Measurements from ENCODE around the gene PRF1.

The PRF1 gene

GRCh38 chr10:70594161-70594560 lies 8.4 kb downstream of the PRF1 start:
- H3K4me2 ChIP-seq (ENCODE audit: low read length): no peak overlapping the region
- peaks cover 2% of the 10 kb centered on the region for H3K9me3 ChIP-seq (ENCODE audit: insufficient read depth, low read depth, low read length)
- no peak overlapping the region for H3K4me3 ChIP-seq (ENCODE audit: low read depth, low read length)
- H3K4ac ChIP-seq (ENCODE audit: low read depth, low read length): no peak overlapping the region
- no peak overlapping the region for H3K27ac ChIP-seq (ENCODE audit: low read depth, low read length)
- no peaks in the 10 kb centered on the region for H3K36me3 ChIP-seq (ENCODE audit: control insufficient read depth in 1 of 2, insufficient read depth in 2 of 2, low read length in 2 of 2)
- no peak for DNase-seq
- no peak overlapping the region for H4K12ac ChIP-seq (ENCODE audit: low read depth, low read length)
- no peak overlapping the region for H2AFZ ChIP-seq (ENCODE audit: insufficient read depth, low read length, poor library complexity)
- H2BK5ac ChIP-seq (ENCODE audit: low read depth, low read length, poor library complexity): no peak overlapping the region
- H3K4me1 ChIP-seq (ENCODE audit: control insufficient read depth in 1 of 2, insufficient read depth in 2 of 2, low read length in 2 of 2): no peaks in the 10 kb centered on the region
- H3K23ac ChIP-seq (ENCODE audit: low read length): no peak overlapping the region
- no peak overlapping the region for H3K9ac ChIP-seq (ENCODE audit: low read length)
- H3K14ac ChIP-seq (ENCODE audit: low read length): no peak overlapping the region
- H3K18ac ChIP-seq (ENCODE audit: low read length): no peak overlapping the region
- no CpG with 5 or more reads among the region's 3 CpGs for WGBS (ENCODE audit: extremely low coverage, insufficient coverage, insufficient read length)
- no peak overlapping the region for H4K91ac ChIP-seq (ENCODE audit: low read depth, low read length)
- H2BK12ac ChIP-seq (ENCODE audit: low read length): no peak overlapping the region
- no peak overlapping the region for H2AK5ac ChIP-seq (ENCODE audit: low read length)
- H4K8ac ChIP-seq (ENCODE audit: low read depth, low read length): no peak overlapping the region
- no peaks in the 10 kb centered on the region for H3K27me3 ChIP-seq (ENCODE audit: insufficient read depth, low read length)
- no peaks in the 10 kb centered on the region for H3K79me1 ChIP-seq (ENCODE audit: low read length)
- H3K79me2 ChIP-seq (ENCODE audit: control insufficient read depth, insufficient read depth, low read length, poor library complexity): no peaks in the 10 kb centered on the region
- no peak overlapping the region for H2BK120ac ChIP-seq (ENCODE audit: insufficient read depth, low read length, poor library complexity)

GRCh38 chr10:70593513-70593890 lies 9.0 kb downstream of the PRF1 start:
- Histone ChIP-seq H3K4me2 (ENCODE audit: low read length) (no peak overlapping the region), H4K8ac (ENCODE audit: low read depth, low read length) (no peak overlapping the region), H3K9ac (ENCODE audit: low read length) (no peak overlapping the region), H3K4me3 (ENCODE audit: low read depth, low read length) (no peak overlapping the region), H3K27ac (ENCODE audit: low read depth, low read length) (no peak overlapping the region), H3K36me3 (ENCODE audit: control insufficient read depth in 1 of 2, insufficient read depth in 2 of 2, low read length in 2 of 2) (no peaks in the 10 kb centered on the region), H2BK5ac (ENCODE audit: low read depth, low read length, poor library complexity) (no peak overlapping the region), H3K18ac (ENCODE audit: low read length) (no peak overlapping the region), H3K27me3 (ENCODE audit: insufficient read depth, low read length) (no peaks in the 10 kb centered on the region), H2AFZ (ENCODE audit: insufficient read depth, low read length, poor library complexity) (no peak overlapping the region), H3K4me1 (ENCODE audit: control insufficient read depth in 1 of 2, insufficient read depth in 2 of 2, low read length in 2 of 2) (no peaks in the 10 kb centered on the region), H4K91ac (ENCODE audit: low read depth, low read length) (no peak overlapping the region), H2BK120ac (ENCODE audit: insufficient read depth, low read length, poor library complexity) (no peak overlapping the region), H3K14ac (ENCODE audit: low read length) (no peak overlapping the region), H3K23ac (ENCODE audit: low read length) (no peak overlapping the region), H3K79me1 (ENCODE audit: low read length) (no peaks in the 10 kb centered on the region), H2BK12ac (ENCODE audit: low read length) (no peak overlapping the region), H3K79me2 (ENCODE audit: control insufficient read depth, insufficient read depth, low read length, poor library complexity) (no peaks in the 10 kb centered on the region), H3K4ac (ENCODE audit: low read depth, low read length) (no peak overlapping the region), H4K12ac (ENCODE audit: low read depth, low read length) (no peak overlapping the region), H2AK5ac (ENCODE audit: low read length) (no peak overlapping the region), H3K9me3 (ENCODE audit: insufficient read depth, low read depth, low read length) (no peaks in the 10 kb centered on the region)
- WGBS (ENCODE audit: extremely low coverage, insufficient coverage, insufficient read length): no CpG with 5 or more reads among the region's 7 CpGs
- DNase-seq: no peak

DNA sequence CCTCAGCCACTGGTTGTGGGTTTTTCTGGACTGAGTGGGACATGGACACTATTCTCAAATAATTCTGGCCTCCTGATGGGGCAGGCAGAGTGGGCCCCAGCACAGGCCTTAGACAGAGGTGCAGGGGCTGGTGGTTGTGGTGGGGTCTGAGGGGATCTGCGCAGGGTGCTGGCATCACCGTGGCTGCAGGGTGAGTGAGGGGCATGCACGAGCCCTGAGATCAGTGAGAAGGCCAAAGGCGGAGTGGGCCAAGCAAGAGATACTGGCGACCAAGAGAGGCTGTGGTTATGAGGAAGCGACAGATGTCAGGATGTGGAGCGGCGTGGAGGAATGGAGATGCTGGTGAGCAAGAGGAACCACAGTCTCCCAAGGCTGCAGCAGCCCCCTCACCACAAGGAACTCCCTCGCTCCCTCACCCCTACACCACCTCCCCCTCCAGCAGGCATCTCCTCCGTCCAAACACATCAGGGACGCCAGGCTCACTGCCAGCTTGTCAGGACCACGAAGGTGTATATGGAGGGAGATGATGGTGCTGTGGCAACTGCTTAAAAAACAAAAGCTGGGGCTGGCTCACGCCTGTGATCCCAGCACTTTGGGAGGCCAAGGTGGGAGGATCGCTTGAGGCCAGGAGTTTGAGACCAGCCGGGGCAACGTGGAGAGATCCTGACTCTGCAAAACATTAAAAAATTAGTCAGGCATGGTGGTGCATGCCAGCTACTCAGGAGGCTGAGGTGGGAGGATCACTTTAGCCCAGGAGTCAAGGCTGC lies 9.6 kb downstream of the PRF1 start:
- Histone ChIP-seq H4K8ac (ENCODE audit: low read depth, low read length) (no peak overlapping the region), H3K9me3 (ENCODE audit: insufficient read depth, low read depth, low read length) (no peaks in the 10 kb centered on the region), H3K27me3 (ENCODE audit: insufficient read depth, low read length) (no peaks in the 10 kb centered on the region), H3K9ac (ENCODE audit: low read length) (no peak overlapping the region), H3K4me3 (ENCODE audit: low read depth, low read length) (peak overlapping the region; percentile 26), H2BK120ac (ENCODE audit: insufficient read depth, low read length, poor library complexity) (no peak overlapping the region), H3K14ac (ENCODE audit: low read length) (no peak overlapping the region), H4K12ac (ENCODE audit: low read depth, low read length) (no peak overlapping the region), H2BK5ac (ENCODE audit: low read depth, low read length, poor library complexity) (no peak overlapping the region), H2BK12ac (ENCODE audit: low read length) (no peak overlapping the region), H3K27ac (ENCODE audit: low read depth, low read length) (no peak overlapping the region), H3K79me2 (ENCODE audit: control insufficient read depth, insufficient read depth, low read length, poor library complexity) (no peaks in the 10 kb centered on the region), H2AFZ (ENCODE audit: insufficient read depth, low read length, poor library complexity) (no peak overlapping the region), H3K36me3 (ENCODE audit: control insufficient read depth in 1 of 2, insufficient read depth in 2 of 2, low read length in 2 of 2) (no peaks in the 10 kb centered on the region), H3K79me1 (ENCODE audit: low read length) (no peaks in the 10 kb centered on the region), H2AK5ac (ENCODE audit: low read length) (no peak overlapping the region), H3K4ac (ENCODE audit: low read depth, low read length) (no peak overlapping the region), H4K91ac (ENCODE audit: low read depth, low read length) (no peak overlapping the region), H3K4me2 (ENCODE audit: low read length) (no peak overlapping the region), H3K23ac (ENCODE audit: low read length) (no peak overlapping the region), H3K18ac (ENCODE audit: low read length) (no peak overlapping the region), H3K4me1 (ENCODE audit: control insufficient read depth in 1 of 2, insufficient read depth in 2 of 2, low read length in 2 of 2) (no peaks in the 10 kb centered on the region)
- DNase-seq: no peak
- WGBS (ENCODE audit: extremely low coverage, insufficient coverage, insufficient read length): no CpG with 5 or more reads among the region's 16 CpGs

DNA sequence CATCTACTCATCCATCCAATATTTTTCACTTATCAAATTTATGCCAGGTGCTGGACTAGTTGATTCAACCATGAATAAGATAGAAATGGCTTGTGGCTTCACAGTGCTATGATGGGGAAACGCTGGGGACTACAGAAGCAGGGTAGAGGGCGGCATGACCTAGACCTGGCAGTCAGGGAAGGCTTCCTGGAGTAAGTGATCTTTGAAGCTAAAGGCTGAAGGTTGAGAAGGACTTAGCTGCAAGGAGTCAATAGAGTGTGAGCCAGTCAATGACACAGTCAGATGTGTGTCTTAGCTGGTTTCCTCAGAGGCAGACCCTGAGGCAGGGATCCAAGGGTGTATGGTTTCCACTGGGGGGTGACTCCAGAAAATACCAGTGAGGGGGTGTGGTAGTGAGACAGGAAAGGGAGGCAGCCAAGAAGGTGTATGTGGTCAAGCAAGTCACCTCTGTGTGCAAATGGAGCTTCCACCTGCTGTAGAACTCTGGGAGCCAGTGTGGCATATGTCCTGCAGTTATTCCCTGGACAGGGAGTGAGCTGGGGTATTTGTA lies 10.3 kb downstream of the PRF1 start:
- WGBS (ENCODE audit: extremely low coverage, insufficient coverage, insufficient read length): no CpG with 5 or more reads among the region's 2 CpGs

More for the DNA sequence above, 10.3 kb downstream of the PRF1 start:
- no peak overlapping the region for H2AFZ ChIP-seq (ENCODE audit: insufficient read depth, low read length, poor library complexity)
- H3K36me3 ChIP-seq (ENCODE audit: control insufficient read depth in 1 of 2, insufficient read depth in 2 of 2, low read length in 2 of 2): no peaks in the 10 kb centered on the region
- H3K79me2 ChIP-seq (ENCODE audit: control insufficient read depth, insufficient read depth, low read length, poor library complexity): no peaks in the 10 kb centered on the region
- no peaks in the 10 kb centered on the region for H3K4me1 ChIP-seq (ENCODE audit: control insufficient read depth in 1 of 2, insufficient read depth in 2 of 2, low read length in 2 of 2)
- H2BK12ac ChIP-seq (ENCODE audit: low read length): no peak overlapping the region
- H3K27ac ChIP-seq (ENCODE audit: low read depth, low read length): no peak overlapping the region
- no peak overlapping the region for H3K23ac ChIP-seq (ENCODE audit: low read length)
- H3K4me3 ChIP-seq (ENCODE audit: low read depth, low read length): no peak overlapping the region
- no peak overlapping the region for H3K4me2 ChIP-seq (ENCODE audit: low read length)
- H2BK5ac ChIP-seq (ENCODE audit: low read depth, low read length, poor library complexity): no peak overlapping the region
- no peak overlapping the region for H3K18ac ChIP-seq (ENCODE audit: low read length)
- H3K9me3 ChIP-seq (ENCODE audit: insufficient read depth, low read depth, low read length): no peaks in the 10 kb centered on the region
- H2BK120ac ChIP-seq (ENCODE audit: insufficient read depth, low read length, poor library complexity): no peak overlapping the region
- no peaks in the 10 kb centered on the region for H3K27me3 ChIP-seq (ENCODE audit: insufficient read depth, low read length)
- no peak overlapping the region for H3K9ac ChIP-seq (ENCODE audit: low read length)
- no peak overlapping the region for H2AK5ac ChIP-seq (ENCODE audit: low read length)
- H4K8ac ChIP-seq (ENCODE audit: low read depth, low read length): no peak overlapping the region
- no peak overlapping the region for H4K12ac ChIP-seq (ENCODE audit: low read depth, low read length)
- no peak overlapping the region for H3K14ac ChIP-seq (ENCODE audit: low read length)
- no peak for DNase-seq
- no peak overlapping the region for H4K91ac ChIP-seq (ENCODE audit: low read depth, low read length)
- H3K79me1 ChIP-seq (ENCODE audit: low read length): no peaks in the 10 kb centered on the region
- H3K4ac ChIP-seq (ENCODE audit: low read depth, low read length): no peak overlapping the region
